ENCODE data around the gene EMILIN3.

Gene EMILIN3

DNA sequence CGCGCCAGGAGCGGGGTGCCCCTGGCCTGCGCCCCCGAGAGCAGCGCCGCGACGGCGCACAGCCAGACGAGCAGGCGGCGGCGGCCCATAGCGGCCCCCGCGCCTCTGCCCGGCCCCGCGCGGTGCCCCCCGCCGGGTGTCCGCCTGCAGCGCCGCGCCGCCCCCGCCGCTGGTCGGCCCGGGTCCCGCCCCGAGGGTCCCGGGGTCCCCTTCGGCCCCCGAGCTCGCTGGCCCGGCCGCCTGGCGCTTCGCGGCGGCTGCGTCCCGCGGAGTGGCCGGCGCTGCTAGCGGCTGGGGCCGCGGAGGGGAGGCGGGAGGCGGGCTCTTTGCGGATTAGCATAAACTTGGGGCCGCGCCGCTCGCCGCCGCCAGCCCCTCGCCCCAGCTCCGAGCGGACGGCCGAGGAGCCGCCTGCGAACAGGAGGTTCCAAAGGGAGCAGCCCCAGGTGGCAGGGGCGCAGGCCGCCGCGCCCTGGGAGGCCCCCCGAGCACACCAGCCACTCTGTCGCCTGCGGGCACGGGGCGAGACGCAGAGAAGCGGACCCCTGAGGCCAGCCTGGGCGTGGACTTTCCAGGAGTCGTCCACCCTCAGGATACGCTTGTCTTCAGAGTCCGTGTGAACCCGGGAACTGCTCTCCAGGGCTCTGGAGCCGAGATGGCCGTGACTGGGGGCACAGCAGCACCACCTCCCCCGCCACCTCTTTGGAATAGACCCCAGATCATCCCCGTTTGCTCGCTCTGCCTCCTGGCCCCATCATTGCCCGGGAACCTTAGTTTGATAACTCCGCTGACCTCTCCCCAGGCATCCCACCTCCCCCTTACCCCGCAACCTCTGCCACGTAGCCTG, at the start of gene EMILIN3:
EMILIN3 (minus strand) TSS at position 273 of the 847 bp plus-strand sequence; CDS start at position 89, 184 bp downstream.
- H2AFZ ChIP-seq (ENCODE audit: low read depth, low read length) = no peak within 1 kb of the TSS
- DNase-seq (no peak), ATAC-seq (ENCODE audit: insufficient read depth, low read depth) (no peak)
- H3K4me1 ChIP-seq (ENCODE audit: insufficient read depth, low read length) = no peaks in the 10 kb centered on the region
- H3K27me3 ChIP-seq (ENCODE audit: insufficient read depth, low read length, poor library complexity) = no peaks in the 10 kb centered on the region
- H3K4me3 ChIP-seq (ENCODE audit: low read depth in 1 of 2, low read length in 2 of 2) = no peak within 1 kb of the TSS
- no peak within 1 kb of the TSS for H3K9ac ChIP-seq (ENCODE audit: low read depth, low read length)
- TF ChIP-seq CTCF (IDR thresholded peaks at IDR 0.05; ENCODE audit: borderline replicate concordance, extremely low read depth, low read length, poor library complexity, severe bottlenecking) (no peak), EZH2 (IDR thresholded peaks at IDR 0.05; ENCODE audit: borderline replicate concordance, low read depth, low read length, severe bottlenecking) (no peak)
- no peaks in the 10 kb centered on the region for H3K79me2 ChIP-seq (ENCODE audit: insufficient read depth, low read length)
- H3K9me3 ChIP-seq (ENCODE audit: insufficient read depth, low read length, severe bottlenecking) = no peaks in the 10 kb centered on the region
- H3K36me3 ChIP-seq (ENCODE audit: insufficient read depth, low read length) = no peaks in the 10 kb centered on the region
- H4K20me1 ChIP-seq (ENCODE audit: insufficient read depth, low read length) = no peaks in the 10 kb centered on the region
- no peak within 1 kb of the TSS for H3K27ac ChIP-seq (ENCODE audit: low read length)
- H3K4me2 ChIP-seq (ENCODE audit: insufficient read depth, low read length) = no peak within 1 kb of the TSS

DNA sequence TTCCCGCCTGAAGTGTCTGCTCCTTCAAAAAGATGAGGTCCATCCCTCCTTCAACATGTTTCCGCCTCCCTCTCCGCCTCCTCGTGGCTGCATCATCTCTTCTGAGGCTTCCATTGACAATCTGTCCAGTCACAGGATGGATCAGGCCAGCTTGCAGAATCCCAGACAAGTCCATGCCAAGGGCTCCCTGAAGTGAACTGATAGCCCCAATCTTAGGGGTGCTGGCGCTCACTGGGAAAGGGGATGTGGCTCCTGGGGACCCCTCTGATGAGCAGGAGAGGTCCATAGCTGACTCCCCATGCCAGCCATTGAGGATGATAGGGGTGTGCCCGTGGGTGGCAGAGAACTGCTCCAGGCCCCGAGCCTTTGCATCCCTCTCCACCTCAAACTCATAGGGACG, 48.6 kb upstream of the EMILIN3 start:
- TF ChIP-seq EZH2 (IDR thresholded peaks at IDR 0.05; ENCODE audit: borderline replicate concordance, low read depth, low read length, severe bottlenecking) = no peak
- no peak for TF ChIP-seq CTCF (IDR thresholded peaks at IDR 0.05; ENCODE audit: borderline replicate concordance, extremely low read depth, low read length, poor library complexity, severe bottlenecking)
- Histone ChIP-seq H2AFZ (ENCODE audit: low read depth, low read length) (no peak overlapping the region), H3K79me2 (ENCODE audit: insufficient read depth, low read length) (no peaks in the 10 kb centered on the region), H3K9ac (ENCODE audit: low read depth, low read length) (no peak overlapping the region), H3K9me3 (ENCODE audit: insufficient read depth, low read length, severe bottlenecking) (no peaks in the 10 kb centered on the region), H3K4me1 (ENCODE audit: insufficient read depth, low read length) (no peaks in the 10 kb centered on the region), H3K27me3 (ENCODE audit: insufficient read depth, low read length, poor library complexity) (no peaks in the 10 kb centered on the region), H3K36me3 (ENCODE audit: insufficient read depth, low read length) (peaks cover 96% of the 10 kb centered on the region), H4K20me1 (ENCODE audit: insufficient read depth, low read length) (no peaks in the 10 kb centered on the region), H3K27ac (ENCODE audit: low read length) (no peak overlapping the region), H3K4me3 (ENCODE audit: low read depth in 1 of 2, low read length in 2 of 2) (no peak overlapping the region), H3K4me2 (ENCODE audit: insufficient read depth, low read length) (no peak overlapping the region)
- DNase-seq (no peak), ATAC-seq (ENCODE audit: insufficient read depth, low read depth) (no peak)

GRCh38 chr20:41413169-41413568, 46.6 kb upstream of the EMILIN3 start:
- Histone ChIP-seq H3K36me3 (ENCODE audit: insufficient read depth, low read length) (peaks cover 100% of the 10 kb centered on the region), H3K4me2 (ENCODE audit: insufficient read depth, low read length) (no peak overlapping the region), H3K27me3 (ENCODE audit: insufficient read depth, low read length, poor library complexity) (no peaks in the 10 kb centered on the region), H2AFZ (ENCODE audit: low read depth, low read length) (no peak overlapping the region), H4K20me1 (ENCODE audit: insufficient read depth, low read length) (no peaks in the 10 kb centered on the region), H3K9ac (ENCODE audit: low read depth, low read length) (no peak overlapping the region), H3K27ac (ENCODE audit: low read length) (no peak overlapping the region), H3K4me1 (ENCODE audit: insufficient read depth, low read length) (no peaks in the 10 kb centered on the region), H3K9me3 (ENCODE audit: insufficient read depth, low read length, severe bottlenecking) (no peaks in the 10 kb centered on the region), H3K4me3 (ENCODE audit: low read depth in 1 of 2, low read length in 2 of 2) (no peak overlapping the region), H3K79me2 (ENCODE audit: insufficient read depth, low read length) (no peaks in the 10 kb centered on the region)
- no peak for TF ChIP-seq CTCF (IDR thresholded peaks at IDR 0.05; ENCODE audit: borderline replicate concordance, extremely low read depth, low read length, poor library complexity, severe bottlenecking)
- TF ChIP-seq EZH2 (IDR thresholded peaks at IDR 0.05; ENCODE audit: borderline replicate concordance, low read depth, low read length, severe bottlenecking) = no peak
- DNase-seq (no peak), ATAC-seq (ENCODE audit: insufficient read depth, low read depth) (no peak)

Data from DND-41 (cell line).